ENCODE measurements around the gene YBX1.

Gene YBX1

DNA sequence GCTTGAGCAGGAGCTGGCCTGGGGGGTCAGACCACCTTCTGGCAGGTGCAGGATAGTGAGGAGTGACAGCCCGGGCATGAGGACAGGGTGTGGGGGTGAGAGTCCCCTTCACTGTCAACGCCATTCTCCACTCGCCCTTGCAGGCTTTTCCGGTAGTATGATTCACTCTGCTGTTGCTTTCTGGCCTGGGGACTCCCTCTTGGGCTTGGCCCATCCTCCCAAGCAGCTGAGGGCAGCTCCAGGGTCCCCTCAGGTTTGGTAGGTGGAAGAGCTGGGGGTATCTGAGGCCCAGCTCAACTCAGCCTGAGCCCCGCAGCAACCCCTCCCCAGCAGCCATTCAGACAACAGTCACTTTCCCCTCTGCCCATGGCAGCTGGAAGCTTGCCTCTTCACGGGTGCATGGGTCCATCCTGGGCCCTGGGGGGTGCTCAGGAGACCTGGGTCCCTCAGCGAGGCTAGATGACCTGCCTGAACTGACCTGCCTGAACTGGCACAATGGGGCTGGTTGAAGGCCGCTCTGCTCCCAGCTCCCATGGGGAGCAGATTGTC, 56.5 kb downstream of the YBX1 start:
- TF ChIP-seq, protein P1, sequence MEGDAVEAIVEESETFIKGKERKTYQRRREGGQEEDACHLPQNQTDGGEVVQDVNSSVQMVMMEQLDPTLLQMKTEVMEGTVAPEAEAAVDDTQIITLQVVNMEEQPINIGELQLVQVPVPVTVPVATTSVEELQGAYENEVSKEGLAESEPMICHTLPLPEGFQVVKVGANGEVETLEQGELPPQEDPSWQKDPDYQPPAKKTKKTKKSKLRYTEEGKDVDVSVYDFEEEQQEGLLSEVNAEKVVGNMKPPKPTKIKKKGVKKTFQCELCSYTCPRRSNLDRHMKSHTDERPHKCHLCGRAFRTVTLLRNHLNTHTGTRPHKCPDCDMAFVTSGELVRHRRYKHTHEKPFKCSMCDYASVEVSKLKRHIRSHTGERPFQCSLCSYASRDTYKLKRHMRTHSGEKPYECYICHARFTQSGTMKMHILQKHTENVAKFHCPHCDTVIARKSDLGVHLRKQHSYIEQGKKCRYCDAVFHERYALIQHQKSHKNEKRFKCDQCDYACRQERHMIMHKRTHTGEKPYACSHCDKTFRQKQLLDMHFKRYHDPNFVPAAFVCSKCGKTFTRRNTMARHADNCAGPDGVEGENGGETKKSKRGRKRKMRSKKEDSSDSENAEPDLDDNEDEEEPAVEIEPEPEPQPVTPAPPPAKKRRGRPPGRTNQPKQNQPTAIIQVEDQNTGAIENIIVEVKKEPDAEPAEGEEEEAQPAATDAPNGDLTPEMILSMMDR (IDR thresholded peaks at IDR 0.05; ENCODE audit: borderline replicate concordance, insufficient read depth, low read depth, low read length) = no peak
- H3K4me3 ChIP-seq (ENCODE audit: low read depth, low read length) = no peak overlapping the region

DNA sequence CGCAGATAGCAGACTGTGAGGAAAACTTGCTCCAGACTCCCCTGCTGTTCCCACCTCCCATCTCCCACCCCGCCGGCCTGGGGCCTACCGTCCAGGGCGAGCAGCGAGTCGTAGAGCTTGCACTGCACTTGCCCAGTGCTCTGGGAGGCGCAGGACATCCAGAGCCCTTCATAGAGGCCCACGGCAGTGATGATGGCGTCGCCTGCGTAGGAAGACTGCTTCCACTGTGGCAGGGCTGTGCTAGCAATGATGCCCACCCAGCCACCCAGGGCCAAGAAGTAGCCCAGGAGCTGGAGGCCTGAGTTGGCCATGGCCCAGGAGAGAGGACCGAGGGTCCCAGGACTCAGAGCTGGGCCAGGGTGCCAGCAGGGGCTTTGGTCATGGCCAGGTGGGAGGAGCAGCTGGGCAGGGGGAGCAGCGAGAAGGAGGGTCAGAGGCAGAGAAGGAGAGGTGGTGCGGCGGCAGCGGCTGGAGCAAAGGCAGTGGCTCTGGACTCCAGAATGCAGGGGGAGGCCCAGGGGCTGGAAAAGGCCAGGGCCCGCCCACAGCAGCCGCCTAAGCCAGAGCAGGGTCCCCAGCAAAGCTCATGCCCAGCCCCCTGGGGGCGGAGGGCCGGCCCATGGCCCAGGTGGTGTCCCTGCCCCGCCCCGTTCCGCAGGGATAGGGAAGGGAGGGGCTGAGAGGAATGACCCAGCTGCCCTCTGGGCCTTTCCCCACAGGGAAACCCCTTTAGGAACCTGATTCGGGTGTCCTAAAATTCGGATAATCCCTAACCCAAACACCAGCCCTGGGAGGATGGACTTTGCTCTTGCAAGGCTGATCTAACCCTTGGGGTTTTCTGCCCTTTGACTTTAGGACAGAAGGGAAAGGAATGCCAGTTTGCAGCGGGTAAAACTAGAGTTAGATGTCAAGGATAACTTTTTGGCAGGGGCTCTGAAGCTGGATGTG, 57.8 kb downstream of the YBX1 start, which contains the start of gene CLDN19:
CLDN19 (minus strand) TSS at position 484 of the 948 bp plus-strand sequence; CDS start at position 311, 173 bp downstream.
- TF ChIP-seq, protein P1 (IDR thresholded peaks at IDR 0.05; ENCODE audit: borderline replicate concordance, insufficient read depth, low read depth, low read length) = no peak
- H3K4me3 ChIP-seq (ENCODE audit: low read depth, low read length) = no peak within 1 kb of the TSS

DNA sequence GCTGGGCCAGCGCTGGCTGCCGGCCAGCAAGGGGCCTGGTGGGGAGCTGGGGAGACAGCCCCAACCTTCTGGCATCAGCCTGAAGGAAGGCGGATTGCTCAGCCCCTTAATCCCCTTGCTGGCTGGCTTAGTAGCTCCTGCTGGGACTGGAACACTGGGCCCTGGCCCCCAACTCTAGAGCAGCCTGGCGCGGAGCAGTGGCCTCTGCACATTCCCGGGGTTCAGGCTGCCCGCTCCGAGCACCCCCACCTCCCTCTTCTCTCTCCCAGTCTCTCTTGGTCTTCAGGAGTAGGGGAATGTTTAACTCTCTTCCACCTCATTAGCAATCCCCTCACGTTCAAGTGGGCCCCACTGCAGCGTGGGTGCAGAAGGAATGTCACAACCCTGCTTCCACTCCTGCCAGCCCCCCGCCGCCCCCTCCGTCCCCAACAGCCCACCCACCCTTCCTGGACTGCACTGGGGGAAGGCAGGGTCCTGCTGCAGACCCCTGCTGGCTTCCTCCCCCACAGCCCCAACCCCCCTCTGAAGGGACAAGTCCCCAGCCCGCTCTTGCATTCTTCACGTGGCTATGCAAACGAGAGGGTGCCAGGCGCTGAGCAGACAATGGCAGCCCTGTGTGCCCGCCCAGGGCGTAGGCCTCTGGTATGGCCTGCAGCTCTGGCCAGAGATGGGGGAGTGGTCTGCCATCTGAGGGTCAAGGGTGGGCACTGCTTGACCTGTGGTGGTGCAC, 58.8 kb downstream of the YBX1 start:
- TF ChIP-seq, protein P1 (IDR thresholded peaks at IDR 0.05; ENCODE audit: borderline replicate concordance, insufficient read depth, low read depth, low read length) = no peak

DNA sequence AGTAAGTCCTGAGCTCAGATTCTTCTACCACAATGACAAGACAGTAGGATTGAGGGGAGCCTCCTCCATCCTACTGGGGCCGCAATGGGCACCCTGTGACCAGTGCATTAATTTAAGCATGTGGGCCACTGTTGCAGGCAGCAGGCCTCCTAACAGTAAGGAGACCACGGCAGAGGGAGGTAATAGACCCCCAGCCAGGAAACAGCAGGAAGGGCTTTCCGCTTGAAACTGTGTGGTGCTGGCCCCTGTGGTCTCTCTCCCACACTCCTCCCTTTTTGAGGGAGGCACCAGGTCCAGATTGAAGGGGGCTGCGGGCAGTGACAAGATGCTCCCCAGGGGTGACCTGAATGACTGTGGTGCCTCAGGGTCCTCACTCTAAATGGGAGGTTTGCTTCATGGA, 59.5 kb downstream of the YBX1 start:
- TF ChIP-seq, protein P1 (IDR thresholded peaks at IDR 0.05; ENCODE audit: borderline replicate concordance, insufficient read depth, low read depth, low read length) = no peak
- no peak overlapping the region for H3K4me3 ChIP-seq (ENCODE audit: low read depth, low read length)

More for the DNA sequence above, 58.8 kb downstream of the YBX1 start:
- H3K4me3 ChIP-seq (ENCODE audit: low read depth, low read length) = no peak overlapping the region

DNA sequence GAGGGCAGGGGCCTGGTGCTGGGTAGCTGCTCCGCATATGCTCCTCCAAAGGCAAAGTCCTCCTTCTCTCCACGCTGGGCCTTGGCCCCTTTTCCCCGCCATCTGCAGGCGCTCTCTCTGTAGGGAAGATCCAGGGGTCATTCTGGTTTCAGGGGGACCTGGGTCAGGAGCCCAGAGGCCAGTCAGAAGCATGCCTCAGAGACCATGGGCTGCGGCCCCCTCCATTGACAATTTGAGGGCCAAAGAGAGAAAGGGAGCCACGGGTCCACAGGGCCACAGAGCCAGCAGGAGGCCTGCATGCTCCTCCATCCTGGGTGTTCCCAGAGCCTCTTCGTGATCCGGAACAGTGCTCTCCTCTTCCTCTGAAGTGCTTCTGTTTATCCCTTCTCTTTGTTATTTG, 59.9 kb downstream of the YBX1 start:
- H3K4me3 ChIP-seq (ENCODE audit: low read depth, low read length) = no peak overlapping the region
- TF ChIP-seq, protein P1 (IDR thresholded peaks at IDR 0.05; ENCODE audit: borderline replicate concordance, insufficient read depth, low read depth, low read length) = no peak

DNA sequence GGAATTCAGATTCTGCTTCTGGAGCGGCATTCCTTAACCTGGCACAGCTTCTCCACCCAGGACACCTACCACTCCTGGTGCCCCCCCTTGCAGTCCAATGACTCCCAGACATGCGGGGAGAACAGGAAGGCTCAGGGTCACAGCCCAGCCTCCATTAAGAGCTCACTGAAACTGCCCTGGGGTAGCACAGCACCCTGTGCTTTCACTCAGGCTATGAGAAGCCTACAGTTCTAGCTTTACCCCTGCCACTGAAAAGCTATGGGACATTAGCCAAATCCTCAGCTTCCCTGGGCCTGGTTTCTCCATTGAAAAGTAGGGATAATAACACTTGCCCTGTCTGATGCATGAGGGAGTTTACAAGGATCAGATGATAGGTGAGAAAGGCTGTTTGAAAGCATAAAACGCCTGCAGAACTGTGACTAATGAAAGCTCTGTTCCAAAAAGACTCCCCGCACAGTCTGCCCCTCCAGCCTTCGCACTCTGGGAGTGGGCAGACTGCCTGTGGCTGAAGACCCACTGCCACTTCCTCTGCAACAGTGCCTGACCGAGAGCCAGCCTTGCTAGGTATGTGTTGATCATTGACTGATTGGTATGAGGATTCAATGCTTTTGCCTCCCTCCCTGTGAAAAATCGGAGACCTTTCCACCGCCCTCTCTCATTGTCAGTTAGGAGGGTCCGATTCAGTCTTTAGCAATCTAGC, 60.5 kb downstream of the YBX1 start:
- H3K4me3 ChIP-seq (ENCODE audit: low read depth, low read length) = no peak overlapping the region
- TF ChIP-seq, protein P1 (IDR thresholded peaks at IDR 0.05; ENCODE audit: borderline replicate concordance, insufficient read depth, low read depth, low read length) = no peak
